ENCODE results near the gene SLC37A4. TPM values are rescaled to one million over a fixed set of nuclear protein-coding genes. Genes with fewer than 3 reads are reported as not detected.

Gene SLC37A4
- total and polyA plus RNA-seq, 2 of the 13 experiments (the other 11 are each of a cell fraction or from before 2014, with no cell fraction given): 43.0 to 56.1 TPM

DNA sequence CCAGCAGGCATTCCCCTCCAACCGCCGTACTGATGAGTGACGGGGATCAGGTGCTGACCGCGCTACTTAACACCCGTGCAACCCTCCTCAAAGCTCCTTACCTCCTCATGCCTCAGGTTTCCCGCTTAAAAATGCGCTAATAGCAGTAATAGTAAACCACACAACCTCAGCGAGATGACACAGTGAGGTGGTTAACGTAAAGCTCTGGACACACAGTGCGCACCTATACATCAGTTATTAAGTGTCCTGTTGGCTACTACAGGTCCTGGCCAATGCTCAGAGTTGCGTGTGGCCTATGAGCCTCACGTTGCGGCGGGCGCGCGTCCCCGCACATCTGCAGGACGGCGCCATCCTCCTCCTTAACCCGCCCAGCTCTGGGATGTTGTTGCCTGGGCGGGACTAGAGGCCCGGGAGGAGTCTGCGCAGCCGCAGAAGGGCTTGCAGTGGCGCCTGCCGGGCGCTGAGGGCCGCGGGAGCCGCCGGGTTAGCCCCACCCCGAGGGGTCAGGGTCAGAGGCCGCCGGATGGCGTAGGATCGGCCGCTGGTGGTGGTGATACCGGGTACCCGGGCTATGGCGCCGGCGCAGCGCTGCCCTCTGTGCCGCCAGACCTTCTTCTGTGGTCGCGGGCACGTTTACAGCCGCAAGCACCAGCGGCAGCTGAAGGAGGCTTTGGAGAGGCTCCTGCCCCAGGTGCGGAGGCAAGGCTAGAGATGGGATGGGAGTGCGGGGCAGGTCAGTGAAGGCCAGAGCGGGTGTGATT is 32.9 kb downstream of the SLC37A4 start, which contains the start of gene CENATAC (continued):
- TF ChIP-seq, protein P1, sequence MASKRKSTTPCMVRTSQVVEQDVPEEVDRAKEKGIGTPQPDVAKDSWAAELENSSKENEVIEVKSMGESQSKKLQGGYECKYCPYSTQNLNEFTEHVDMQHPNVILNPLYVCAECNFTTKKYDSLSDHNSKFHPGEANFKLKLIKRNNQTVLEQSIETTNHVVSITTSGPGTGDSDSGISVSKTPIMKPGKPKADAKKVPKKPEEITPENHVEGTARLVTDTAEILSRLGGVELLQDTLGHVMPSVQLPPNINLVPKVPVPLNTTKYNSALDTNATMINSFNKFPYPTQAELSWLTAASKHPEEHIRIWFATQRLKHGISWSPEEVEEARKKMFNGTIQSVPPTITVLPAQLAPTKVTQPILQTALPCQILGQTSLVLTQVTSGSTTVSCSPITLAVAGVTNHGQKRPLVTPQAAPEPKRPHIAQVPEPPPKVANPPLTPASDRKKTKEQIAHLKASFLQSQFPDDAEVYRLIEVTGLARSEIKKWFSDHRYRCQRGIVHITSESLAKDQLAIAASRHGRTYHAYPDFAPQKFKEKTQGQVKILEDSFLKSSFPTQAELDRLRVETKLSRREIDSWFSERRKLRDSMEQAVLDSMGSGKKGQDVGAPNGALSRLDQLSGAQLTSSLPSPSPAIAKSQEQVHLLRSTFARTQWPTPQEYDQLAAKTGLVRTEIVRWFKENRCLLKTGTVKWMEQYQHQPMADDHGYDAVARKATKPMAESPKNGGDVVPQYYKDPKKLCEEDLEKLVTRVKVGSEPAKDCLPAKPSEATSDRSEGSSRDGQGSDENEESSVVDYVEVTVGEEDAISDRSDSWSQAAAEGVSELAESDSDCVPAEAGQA (IDR thresholded peaks at IDR 0.05; ENCODE audit: low read depth): 0 out of 2 replicates have a peak, but pooled peaks have one; percentile 32
- TF ChIP-seq, protein P1 (CRISPR knock-in tag; IDR thresholded peaks at IDR 0.05; ENCODE audit: borderline replicate concordance): 0 out of 2 replicates have a peak, but pooled peaks have one; percentile 58
- TF ChIP-seq, protein P2, sequence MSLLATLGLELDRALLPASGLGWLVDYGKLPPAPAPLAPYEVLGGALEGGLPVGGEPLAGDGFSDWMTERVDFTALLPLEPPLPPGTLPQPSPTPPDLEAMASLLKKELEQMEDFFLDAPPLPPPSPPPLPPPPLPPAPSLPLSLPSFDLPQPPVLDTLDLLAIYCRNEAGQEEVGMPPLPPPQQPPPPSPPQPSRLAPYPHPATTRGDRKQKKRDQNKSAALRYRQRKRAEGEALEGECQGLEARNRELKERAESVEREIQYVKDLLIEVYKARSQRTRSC (CRISPR knock-in tag; IDR thresholded peaks at IDR 0.05; ENCODE audit: low read depth): no peak
- TF ChIP-seq POLR2G (IDR thresholded peaks at IDR 0.05; ENCODE audit: low read depth, low read length) (peak; percentile 92), ZNF350 (CRISPR knock-in tag; IDR thresholded peaks at IDR 0.05; ENCODE audit: borderline replicate concordance, low read depth) (peak; percentile 68; the same call in 1 of the 2 replicates), ZNF496 (CRISPR knock-in tag; IDR thresholded peaks at IDR 0.05; ENCODE audit: insufficient replicate concordance) (no peak), AKAP8 (CRISPR knock-in tag; IDR thresholded peaks at IDR 0.05) (peak; percentile 20; the same call in 1 of the 2 replicates), CHD2 (IDR thresholded peaks at IDR 0.05; ENCODE audit: low read depth, low read length) (no peak), MED13 (CRISPR knock-in tag; IDR thresholded peaks at IDR 0.05) (no peak), SATB2 (CRISPR knock-in tag; IDR thresholded peaks at IDR 0.05) (no peak), SMAD9 (CRISPR knock-in tag; IDR thresholded peaks at IDR 0.05) (peak; percentile 65; the same call in 1 of the 2 replicates), FOXA3 (CRISPR knock-in tag; IDR thresholded peaks at IDR 0.05) (peak; percentile 17; the same call in 1 of the 2 replicates), RBM39 (IDR thresholded peaks at IDR 0.05; ENCODE audit: low read depth, low read length, poor library complexity, severe bottlenecking) (no peak), IKZF1 (IDR thresholded peaks at IDR 0.05) (no peak)
- TF ChIP-seq, protein P3, sequence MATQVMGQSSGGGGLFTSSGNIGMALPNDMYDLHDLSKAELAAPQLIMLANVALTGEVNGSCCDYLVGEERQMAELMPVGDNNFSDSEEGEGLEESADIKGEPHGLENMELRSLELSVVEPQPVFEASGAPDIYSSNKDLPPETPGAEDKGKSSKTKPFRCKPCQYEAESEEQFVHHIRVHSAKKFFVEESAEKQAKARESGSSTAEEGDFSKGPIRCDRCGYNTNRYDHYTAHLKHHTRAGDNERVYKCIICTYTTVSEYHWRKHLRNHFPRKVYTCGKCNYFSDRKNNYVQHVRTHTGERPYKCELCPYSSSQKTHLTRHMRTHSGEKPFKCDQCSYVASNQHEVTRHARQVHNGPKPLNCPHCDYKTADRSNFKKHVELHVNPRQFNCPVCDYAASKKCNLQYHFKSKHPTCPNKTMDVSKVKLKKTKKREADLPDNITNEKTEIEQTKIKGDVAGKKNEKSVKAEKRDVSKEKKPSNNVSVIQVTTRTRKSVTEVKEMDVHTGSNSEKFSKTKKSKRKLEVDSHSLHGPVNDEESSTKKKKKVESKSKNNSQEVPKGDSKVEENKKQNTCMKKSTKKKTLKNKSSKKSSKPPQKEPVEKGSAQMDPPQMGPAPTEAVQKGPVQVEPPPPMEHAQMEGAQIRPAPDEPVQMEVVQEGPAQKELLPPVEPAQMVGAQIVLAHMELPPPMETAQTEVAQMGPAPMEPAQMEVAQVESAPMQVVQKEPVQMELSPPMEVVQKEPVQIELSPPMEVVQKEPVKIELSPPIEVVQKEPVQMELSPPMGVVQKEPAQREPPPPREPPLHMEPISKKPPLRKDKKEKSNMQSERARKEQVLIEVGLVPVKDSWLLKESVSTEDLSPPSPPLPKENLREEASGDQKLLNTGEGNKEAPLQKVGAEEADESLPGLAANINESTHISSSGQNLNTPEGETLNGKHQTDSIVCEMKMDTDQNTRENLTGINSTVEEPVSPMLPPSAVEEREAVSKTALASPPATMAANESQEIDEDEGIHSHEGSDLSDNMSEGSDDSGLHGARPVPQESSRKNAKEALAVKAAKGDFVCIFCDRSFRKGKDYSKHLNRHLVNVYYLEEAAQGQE (IDR thresholded peaks at IDR 0.05; ENCODE audit: borderline replicate concordance in 1 of 2, low read depth in 1 of 2, low read length in 2 of 2): no peak
- TF ChIP-seq, protein P4, sequence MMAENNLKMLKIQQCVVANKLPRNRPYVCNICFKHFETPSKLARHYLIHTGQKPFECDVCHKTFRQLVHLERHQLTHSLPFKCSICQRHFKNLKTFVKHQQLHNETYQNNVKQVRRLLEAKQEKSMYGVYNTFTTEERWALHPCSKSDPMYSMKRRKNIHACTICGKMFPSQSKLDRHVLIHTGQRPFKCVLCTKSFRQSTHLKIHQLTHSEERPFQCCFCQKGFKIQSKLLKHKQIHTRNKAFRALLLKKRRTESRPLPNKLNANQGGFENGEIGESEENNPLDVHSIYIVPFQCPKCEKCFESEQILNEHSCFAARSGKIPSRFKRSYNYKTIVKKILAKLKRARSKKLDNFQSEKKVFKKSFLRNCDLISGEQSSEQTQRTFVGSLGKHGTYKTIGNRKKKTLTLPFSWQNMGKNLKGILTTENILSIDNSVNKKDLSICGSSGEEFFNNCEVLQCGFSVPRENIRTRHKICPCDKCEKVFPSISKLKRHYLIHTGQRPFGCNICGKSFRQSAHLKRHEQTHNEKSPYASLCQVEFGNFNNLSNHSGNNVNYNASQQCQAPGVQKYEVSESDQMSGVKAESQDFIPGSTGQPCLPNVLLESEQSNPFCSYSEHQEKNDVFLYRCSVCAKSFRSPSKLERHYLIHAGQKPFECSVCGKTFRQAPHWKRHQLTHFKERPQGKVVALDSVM (CRISPR knock-in tag; IDR thresholded peaks at IDR 0.05): peak; percentile 47; the same call in 1 of the 2 replicates

All from HepG2 (cell line).